Endodermal cell (in vitro differentiated cells): Measurements from ENCODE around the gene DLG3. TPM values are rescaled to one million over a fixed set of nuclear protein-coding genes. Genes with fewer than 3 reads are reported as not detected.

ENCODE experiments used
- DNase-seq: peaks from one replicate; pipeline ENCODE4 v3.0.0-alpha.2; 2017
- H3K27ac ChIP-seq: 2 replicates; pipeline ENCODE4 v1.5.1; 2013; ENCODE audit warnings: mild to moderate bottlenecking, low read depth, low read length, moderate library complexity
- H3K27me3 ChIP-seq: 2 replicates; pipeline ENCODE4 v1.6.1; 2013; ENCODE audit warnings: mild to moderate bottlenecking, low read length, moderate library complexity; ENCODE audit not compliant: insufficient read depth, control insufficient read depth, poor library complexity, severe bottlenecking
- H3K36me3 ChIP-seq: 2 replicates; pipeline ENCODE4 v1.7.0; 2013; ENCODE audit warnings: mild to moderate bottlenecking, low read length, moderate library complexity; ENCODE audit not compliant: control insufficient read depth, insufficient read depth
- H3K4me1 ChIP-seq: one replicate; pipeline ENCODE4 v1.7.0; 2013; ENCODE audit warnings: low read length; ENCODE audit not compliant: control insufficient read depth, insufficient read depth
- H3K4me3 ChIP-seq: 2 replicates; pipeline ENCODE4 v1.5.1; 2013; ENCODE audit warnings: mild to moderate bottlenecking, low read length, moderate library complexity
- H3K9ac ChIP-seq: 2 replicates; pipeline ENCODE4 v1.6.1; 2013; ENCODE audit warnings: mild to moderate bottlenecking, low read length, moderate library complexity; ENCODE audit not compliant: poor library complexity, severe bottlenecking; ENCODE audit errors: extremely low read depth
- H3K9me3 ChIP-seq: 2 replicates; pipeline ENCODE4 v1.6.1; 2013; ENCODE audit warnings: mild to moderate bottlenecking, low read length, moderate library complexity; ENCODE audit not compliant: control insufficient read depth
- H3K27ac Mint-ChIP-seq: 2 replicates; pipeline ENCODE4 v1.8.0; 2020; ENCODE audit warnings: mixed read lengths
- H3K27me3 Mint-ChIP-seq: 2 replicates; pipeline ENCODE4 v1.8.0; 2021; ENCODE audit warnings: mild to moderate bottlenecking, mixed read lengths; ENCODE audit not compliant: insufficient read depth
- H3K36me3 Mint-ChIP-seq: 2 replicates; pipeline ENCODE4 v1.8.0; 2020; ENCODE audit warnings: low read depth, mixed read lengths
- H3K4me1 Mint-ChIP-seq: 2 replicates; pipeline ENCODE4 v1.8.0; 2020; ENCODE audit warnings: mixed read lengths
- H3K4me3 Mint-ChIP-seq: 2 replicates; pipeline ENCODE4 v1.8.0; 2020; ENCODE audit warnings: mild to moderate bottlenecking, moderate library complexity, mixed read lengths
- H3K9me3 Mint-ChIP-seq: 2 replicates; pipeline ENCODE4 v1.8.0; 2020; ENCODE audit warnings: mild to moderate bottlenecking, mixed read lengths
- CTCF ChIP-seq: fragments of 200-600 bp; sonication (generic); conservative IDR thresholded peaks from 2 replicates; pipeline ENCODE4 v1.5.0; 2021; ENCODE audit warnings: antibody characterized with exemption, mild to moderate bottlenecking
- WGBS, 2 experiments: methylation state at CpG; one replicate each; pipeline versions ENCODE4 v1.1.5 to v1.1.7; 2013; ENCODE audit warnings: missing lambda C conversion rate in 2 of 2, mixed read lengths in 1 of 2; ENCODE audit not compliant: insufficient coverage in 1 of 2, insufficient read length in 1 of 2; 5-methylcytosine and 5-hydroxymethylcytosine counted together
- total RNA-seq, 2 donors: library from RNA; stranded (reverse); fragmentation: NEBNext Ultra II Directional in 1 of 2; extraction: Animal tissue kit (Norgen Biotek cat#: 25700) in 1 of 2; gene quantifications; 2 replicates in 1 of 2; 3 replicates in 1 of 2; pipeline ENCODE4 v1.2.1, GENCODE V29; 2021

DLG3 gene
- total RNA-seq, 2 donors from 2014 or later, result 53.9 to 59.4 TPM

GRCh38 chrX:70470850-70471289 is 26.2 kb downstream of the DLG3 start:
- Mint-ChIP-seq H3K27ac (no peak overlapping the region), H3K27me3 (no peaks in the 10 kb centered on the region), H3K4me1 (peaks cover 2% of the 10 kb centered on the region), H3K36me3 (peaks cover 30% of the 10 kb centered on the region), H3K9me3 (peaks cover 62% of the 10 kb centered on the region), H3K4me3 (no peak overlapping the region)
- Histone ChIP-seq H3K4me3 (no peak overlapping the region), H3K27me3 (no peaks in the 10 kb centered on the region), H3K36me3 (peaks cover 14% of the 10 kb centered on the region), H3K4me1 (no peaks in the 10 kb centered on the region), H3K9me3 (no peaks in the 10 kb centered on the region), H3K27ac (no peak overlapping the region), H3K9ac (no peak overlapping the region)
- WGBS, 2 experiments, result 90% methylated on average over 2 of the region's 3 CpGs; no CpG with 5 or more reads in 1 of the 2 experiments
- DNase-seq, result no peak
- no peak for TF ChIP-seq CTCF

GRCh38 chrX:70476166-70476933 is 31.7 kb downstream of the DLG3 start:
- no peaks in the 10 kb centered on the region for H3K27me3 ChIP-seq
- H3K4me3 ChIP-seq, result no peak overlapping the region
- Mint-ChIP-seq H3K27me3 (no peaks in the 10 kb centered on the region), H3K9me3 (peaks cover 56% of the 10 kb centered on the region), H3K36me3 (peaks cover 16% of the 10 kb centered on the region), H3K4me1 (peaks cover 51% of the 10 kb centered on the region), H3K27ac (no peak overlapping the region), H3K4me3 (no peak overlapping the region)
- peaks cover 6% of the 10 kb centered on the region for H3K36me3 ChIP-seq
- peak; percentile 66 for DNase-seq
- no peaks in the 10 kb centered on the region for H3K9me3 ChIP-seq
- TF ChIP-seq CTCF, result no peak
- 44% methylated on average over 4 of the region's 5 CpGs; no CpG with 5 or more reads in 1 of the 2 experiments for WGBS, 2 experiments
- no peak overlapping the region for H3K27ac ChIP-seq
- no peak overlapping the region for H3K9ac ChIP-seq
- H3K4me1 ChIP-seq, result peaks cover 14% of the 10 kb centered on the region

GRCh38 chrX:70476934-70477733 is 32.5 kb downstream of the DLG3 start:
- WGBS, 2 experiments, result 33 to 80% methylated on average over 1 to 12 of the region's 13 CpGs
- no peaks in the 10 kb centered on the region for H3K27me3 Mint-ChIP-seq
- no peaks in the 10 kb centered on the region for H3K9me3 ChIP-seq
- peaks cover 19% of the 10 kb centered on the region for H3K36me3 Mint-ChIP-seq
- TF ChIP-seq CTCF, result no peak
- no peaks in the 10 kb centered on the region for H3K27me3 ChIP-seq
- H3K27ac Mint-ChIP-seq, result peak overlapping the region; percentile 79
- H3K4me1 ChIP-seq, result peaks cover 14% of the 10 kb centered on the region
- no peak overlapping the region for H3K4me3 Mint-ChIP-seq
- peaks cover 54% of the 10 kb centered on the region for H3K9me3 Mint-ChIP-seq
- no peak overlapping the region for H3K9ac ChIP-seq
- DNase-seq, result peak; percentile 82
- H3K27ac ChIP-seq, result no peak overlapping the region
- peaks cover 59% of the 10 kb centered on the region for H3K4me1 Mint-ChIP-seq
- no peak overlapping the region for H3K4me3 ChIP-seq
- H3K36me3 ChIP-seq, result peaks cover 7% of the 10 kb centered on the region
